OCI-LY7 (cell line): Measurements from ENCODE around the gene PDLIM1. TPM values are rescaled to one million over a fixed set of nuclear protein-coding genes. Genes with fewer than 3 reads are reported as not detected.

Experiments
- BruUV-seq: library from RNA; stranded (reverse); fragments of 400-500 nt; replicated peaks from 2 replicates; lab custom pipeline; 2021; lab: Mats Ljungman, UMichigan
- CTCF ChIA-PET: fragments of 300-600 bp; sonication (Branson Sonifier 250); formaldehyde crosslinking; loops from one replicate; lab custom pipeline; 2022; ENCODE audit warnings: antibody characterized with exemption; ENCODE audit not compliant: unreplicated experiment; lab: Charles Lee
- POLR2A ChIA-PET: fragments of 300-600 bp; sonication (Branson Sonifier 250); formaldehyde crosslinking; loops from one replicate; lab custom pipeline; 2022; ENCODE audit warnings: antibody characterized with exemption; lab: Charles Lee
- DNase-seq: peaks from one replicate; pipeline ENCODE4 v3.0.0-alpha.2; 2015; ENCODE audit warnings: low spot score
- H2AFZ ChIP-seq: fragments of 200-600 bp; sonication (generic), shearing (Covaris generic); 2 replicates; pipeline ENCODE4 v1.6.1; 2014; ENCODE audit warnings: mild to moderate bottlenecking, antibody characterized with exemption, low read length, moderate library complexity
- H3K27ac ChIP-seq: fragments of 200-600 bp; sonication (generic); 2 replicates; pipeline ENCODE4 v1.5.1; 2014; ENCODE audit warnings: mixed run types, low read depth, mild to moderate bottlenecking, moderate library complexity, low read length, inconsistent platforms; ENCODE audit not compliant: poor library complexity, severe bottlenecking
- H3K36me3 ChIP-seq: fragments of 200-600 bp; sonication (generic); 2 replicates; pipeline ENCODE4 v1.6.1; 2014; ENCODE audit warnings: mild to moderate bottlenecking, antibody characterized with exemption, low read length, moderate library complexity, mixed read lengths; ENCODE audit not compliant: insufficient read depth
- H3K4me1 ChIP-seq: fragments of 200-600 bp; sonication (generic); 2 replicates; pipeline ENCODE4 v1.5.1; 2014; ENCODE audit warnings: mild to moderate bottlenecking, low read length; ENCODE audit not compliant: insufficient read depth, poor library complexity, severe bottlenecking
- H3K4me2 ChIP-seq: fragments of 200-600 bp; sonication (generic); 2 replicates; pipeline ENCODE4 v1.6.1; 2014; ENCODE audit warnings: mild to moderate bottlenecking, low read length
- H3K4me3 ChIP-seq: fragments of 200-600 bp; sonication (generic); 2 replicates; pipeline ENCODE4 v1.5.1; 2014; ENCODE audit warnings: mild to moderate bottlenecking, low read depth, low read length; ENCODE audit not compliant: poor library complexity, severe bottlenecking
- H3K79me2 ChIP-seq: fragments of 200-600 bp; sonication (generic); 2 replicates; pipeline ENCODE4 v1.6.1; 2016; ENCODE audit warnings: low read depth, mild to moderate bottlenecking, low read length, moderate library complexity, mixed read lengths; ENCODE audit not compliant: insufficient read depth
- H3K9me2 ChIP-seq: fragments of 200-600 bp; sonication (generic); 2 replicates; pipeline ENCODE4 v1.6.1; 2016; ENCODE audit warnings: mild to moderate bottlenecking, low read length, mixed read lengths; ENCODE audit not compliant: insufficient read depth
- H3K9me3 ChIP-seq: fragments of 200-600 bp; sonication (generic); 2 replicates; pipeline ENCODE4 v1.6.1; 2014; ENCODE audit warnings: mild to moderate bottlenecking, mixed run types, low read length, mixed read lengths
- H4K20me1 ChIP-seq: fragments of 200-600 bp; sonication (generic); 2 replicates; pipeline ENCODE4 v1.6.1; 2014; ENCODE audit warnings: mild to moderate bottlenecking, antibody characterized with exemption, low read length, moderate library complexity, mixed read lengths; ENCODE audit not compliant: insufficient read depth
- CTCF ChIP-seq: fragments of 200-600 bp; sonication (generic); conservative IDR thresholded peaks from 2 replicates; pipeline ENCODE4 v1.5.1; 2014; ENCODE audit warnings: mild to moderate bottlenecking, antibody characterized with exemption, low read length, moderate library complexity, mixed read lengths
- EZH2phosphoT487 ChIP-seq: fragments of 200-600 bp; sonication (generic); IDR thresholded peaks from 2 replicates; pipeline ENCODE4 v1.6.1; 2018; ENCODE audit warnings: low read depth, borderline replicate concordance, mild to moderate bottlenecking, mixed run types, antibody characterized with exemption, low read length, moderate library complexity, mixed read lengths
- intact Hi-C: fragments of 100-400 bp; cut with micrococcal nuclease; formaldehyde crosslinking; loops from one replicate; pipeline ENCODE4 v1.10.0; 2022; ENCODE audit not compliant: unreplicated experiment
- total RNA-seq, 2 experiments: library from RNA; depleted of rRNA in 1 of 2; stranded (reverse); fragments of >200 nt in 1 of 2; shearing (Covaris generic) in 1 of 2; gene quantifications; 2 replicates each; pipeline ENCODE4 v1.2.3, GENCODE V29; 2014 to 2022

PDLIM1 gene
- total RNA-seq, 2 experiments from 2014 or later, result 22.3 to 105 TPM

DNA sequence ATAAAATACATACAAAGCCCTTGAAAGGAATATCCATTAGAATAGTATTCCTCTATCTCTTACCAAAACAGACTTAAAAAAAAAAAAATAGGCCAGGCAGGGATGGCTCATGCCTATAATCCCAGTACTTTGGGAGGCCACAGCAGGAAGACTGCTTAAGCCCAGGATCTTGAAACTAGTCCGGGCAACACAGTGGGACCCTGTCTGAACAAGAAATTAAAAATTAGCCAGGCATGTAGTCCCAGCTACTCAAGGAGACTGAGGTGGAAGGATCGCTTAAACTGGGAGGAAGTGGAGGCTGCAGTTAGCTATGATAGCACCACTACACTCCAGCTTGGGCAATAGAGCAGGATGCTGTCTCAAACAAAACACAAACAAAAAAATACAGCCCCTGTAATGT lies 9.6 kb downstream of the PDLIM1 start:
- no peak for DNase-seq
- Histone ChIP-seq H2AFZ (no peak overlapping the region), H3K4me3 (no peak overlapping the region), H3K27ac (no peak overlapping the region), H4K20me1 (no peaks in the 10 kb centered on the region), H3K79me2 (no peaks in the 10 kb centered on the region; the same call in 1 of the 2 replicates), H3K36me3 (no peaks in the 10 kb centered on the region), H3K4me2 (no peak overlapping the region), H3K9me2 (no peaks in the 10 kb centered on the region), H3K9me3 (no peaks in the 10 kb centered on the region), H3K4me1 (peaks cover 9% of the 10 kb centered on the region)
- intact Hi-C loops, result no loop called here
- BruUV-seq, result no TSS peak
- CTCF ChIA-PET, result no interaction called here
- POLR2A ChIA-PET, result interaction anchor here (0.8 kb wide), 1 partner anchor 8 kb away, joined by 3 read pairs; no protein-coding TSS in a partner anchor
- TF ChIP-seq CTCF (no peak), EZH2phosphoT487 (no peak)

- Histone ChIP-seq H3K79me2 (no peaks in the 10 kb centered on the region; the same call in 1 of the 2 replicates), H2AFZ (no peak overlapping the region), H4K20me1 (no peaks in the 10 kb centered on the region), H3K9me2 (no peaks in the 10 kb centered on the region), H3K4me2 (no peak overlapping the region), H3K36me3 (no peaks in the 10 kb centered on the region), H3K9me3 (no peaks in the 10 kb centered on the region), H3K4me1 (peaks cover 9% of the 10 kb centered on the region), H3K4me3 (no peak overlapping the region), H3K27ac (no peak overlapping the region)
- DNase-seq, result no peak
- intact Hi-C loops, result no loop called here
- no TSS peak for BruUV-seq
- CTCF ChIA-PET, result no interaction called here
- POLR2A ChIA-PET, result interaction anchor here (0.8 kb wide), 1 partner anchor 9 kb away, joined by 3 read pairs; no protein-coding TSS in a partner anchor
- no peak for TF ChIP-seq CTCF
- no peak for TF ChIP-seq EZH2phosphoT487
Observed at GRCh38 chr10:95280637-95281036, 10.2 kb downstream of the PDLIM1 start.

DNA sequence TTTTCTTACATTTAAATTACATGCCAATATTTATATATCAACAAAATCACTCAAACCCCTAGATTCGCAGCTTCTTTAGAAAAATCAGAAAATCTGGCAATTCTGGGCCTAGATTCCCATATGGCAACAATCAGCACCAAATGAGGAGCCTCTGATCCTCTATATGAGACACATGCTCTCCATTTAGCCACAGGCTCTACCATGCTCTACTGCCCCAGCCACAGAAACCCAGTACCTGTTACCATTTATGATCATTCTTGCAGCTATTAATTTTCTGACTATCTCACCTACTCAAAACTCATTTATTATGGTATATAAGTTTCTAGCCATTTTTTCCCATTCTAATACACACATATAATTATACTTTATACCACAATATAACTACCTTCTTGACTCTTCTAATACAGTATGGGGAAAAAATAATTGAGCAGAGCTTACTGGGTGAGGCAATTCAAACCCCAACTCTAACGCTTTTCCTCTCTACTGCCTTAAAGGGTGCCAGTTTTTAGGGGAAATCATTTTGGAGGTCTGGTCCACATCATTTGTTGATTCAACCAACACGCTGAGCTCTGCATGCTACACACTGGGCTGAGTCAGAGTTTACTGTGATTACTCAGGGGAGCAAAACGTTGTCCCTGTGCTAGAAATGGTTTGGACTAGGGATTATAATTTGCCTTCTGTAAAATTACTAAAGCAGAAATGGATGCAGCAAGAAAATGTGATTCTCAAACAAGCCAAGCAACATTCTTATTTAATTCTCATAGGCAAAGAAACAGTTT lies 11.6 kb downstream of the PDLIM1 start:
- DNase-seq, result no peak
- H3K79me2 ChIP-seq, result no peaks in the 10 kb centered on the region; the same call in 1 of the 2 replicates
- ChIA-PET POLR2A (interaction anchor here (0.7 to 1.9 kb wide), 2 partner anchors 10 to 82 kb away, joined by 4 to 9 read pairs; no protein-coding TSS in a partner anchor), CTCF (interaction anchor here (0.7 kb wide), 1 partner anchor 9 kb away, joined by 3 read pairs; no protein-coding TSS in a partner anchor)
- TF ChIP-seq EZH2phosphoT487 (no peak), CTCF (no peak)
- intact Hi-C loops, result no loop called here
- no peak overlapping the region for H3K4me2 ChIP-seq
- no peaks in the 10 kb centered on the region for H3K9me3 ChIP-seq
- H3K27ac ChIP-seq, result no peak overlapping the region
- no peak overlapping the region for H3K4me3 ChIP-seq
- no peak overlapping the region for H2AFZ ChIP-seq
- BruUV-seq, result no TSS peak
- H4K20me1 ChIP-seq, result no peaks in the 10 kb centered on the region
- H3K9me2 ChIP-seq, result no peaks in the 10 kb centered on the region
- peaks cover 9% of the 10 kb centered on the region for H3K4me1 ChIP-seq
- H3K36me3 ChIP-seq, result no peaks in the 10 kb centered on the region
